Ovary (tissue), 3 donors: ENCODE results near the gene SPTBN5.

Experiments
- EP300 ChIP-seq: sonication (generic); formaldehyde crosslinking; IDR thresholded peaks from one replicate; pipeline ENCODE4 v1.6.1; 2017; ENCODE audit warnings: antibody characterized with exemption
- POLR2A ChIP-seq: fragments of 450-650 bp; IDR thresholded peaks from one replicate; pipeline ENCODE4 v1.6.1; 2017; ENCODE audit warnings: antibody characterized with exemption, mild to moderate bottlenecking, moderate library complexity
- TF ChIP-seq, protein P1 (sequence below), 3 donors: fragments of 450-650 bp in 2 of 3; fragments of 200-600 bp in 1 of 3; IDR thresholded peaks; one replicate each; pipeline versions ENCODE4 v1.5.1 to v1.8.0; 2016 to 2022; ENCODE audit warnings: antibody characterized with exemption in 3 of 3, mild to moderate bottlenecking in 1 of 3
- donor health status: DM: no; HTN: no; CAD: no.

- TF ChIP-seq POLR2A: no peak
- TF ChIP-seq, protein P1, sequence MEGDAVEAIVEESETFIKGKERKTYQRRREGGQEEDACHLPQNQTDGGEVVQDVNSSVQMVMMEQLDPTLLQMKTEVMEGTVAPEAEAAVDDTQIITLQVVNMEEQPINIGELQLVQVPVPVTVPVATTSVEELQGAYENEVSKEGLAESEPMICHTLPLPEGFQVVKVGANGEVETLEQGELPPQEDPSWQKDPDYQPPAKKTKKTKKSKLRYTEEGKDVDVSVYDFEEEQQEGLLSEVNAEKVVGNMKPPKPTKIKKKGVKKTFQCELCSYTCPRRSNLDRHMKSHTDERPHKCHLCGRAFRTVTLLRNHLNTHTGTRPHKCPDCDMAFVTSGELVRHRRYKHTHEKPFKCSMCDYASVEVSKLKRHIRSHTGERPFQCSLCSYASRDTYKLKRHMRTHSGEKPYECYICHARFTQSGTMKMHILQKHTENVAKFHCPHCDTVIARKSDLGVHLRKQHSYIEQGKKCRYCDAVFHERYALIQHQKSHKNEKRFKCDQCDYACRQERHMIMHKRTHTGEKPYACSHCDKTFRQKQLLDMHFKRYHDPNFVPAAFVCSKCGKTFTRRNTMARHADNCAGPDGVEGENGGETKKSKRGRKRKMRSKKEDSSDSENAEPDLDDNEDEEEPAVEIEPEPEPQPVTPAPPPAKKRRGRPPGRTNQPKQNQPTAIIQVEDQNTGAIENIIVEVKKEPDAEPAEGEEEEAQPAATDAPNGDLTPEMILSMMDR (IDR thresholded peaks at IDR 0.05): no peak
- no peak for TF ChIP-seq EP300
Measured at GRCh38 chr15:41911691-41912345, 18.0 kb upstream of the SPTBN5 start.
